ENCODE results near the gene ANKRD30B.
"Not testable (repeated sequence)": the region's sequence is repeated elsewhere in the genome, so short reads cannot be mapped to it uniquely, and the experiment has no call there.

DNA sequence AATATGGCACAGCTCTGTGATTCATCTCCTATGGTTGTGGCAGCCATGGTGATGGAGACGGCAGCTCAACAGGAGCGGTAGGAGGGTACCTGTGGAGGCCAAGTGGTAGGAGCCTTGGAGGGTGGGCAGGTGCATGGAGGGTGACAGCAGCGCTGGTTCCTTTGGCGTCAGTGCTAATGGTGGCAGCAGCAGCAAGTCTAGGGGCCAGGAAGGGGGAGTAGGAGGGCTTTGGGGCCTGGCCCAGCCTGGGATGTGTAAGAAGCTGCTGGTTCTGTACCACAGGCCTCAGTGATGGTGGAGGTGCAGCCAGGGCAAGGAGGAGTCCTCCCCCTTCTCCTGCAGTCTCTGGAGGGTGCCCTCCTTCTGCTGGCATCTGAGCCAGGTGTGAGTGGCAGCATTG, 120.0 kb downstream of the ANKRD30B start:
- TF ChIP-seq, protein P1, sequence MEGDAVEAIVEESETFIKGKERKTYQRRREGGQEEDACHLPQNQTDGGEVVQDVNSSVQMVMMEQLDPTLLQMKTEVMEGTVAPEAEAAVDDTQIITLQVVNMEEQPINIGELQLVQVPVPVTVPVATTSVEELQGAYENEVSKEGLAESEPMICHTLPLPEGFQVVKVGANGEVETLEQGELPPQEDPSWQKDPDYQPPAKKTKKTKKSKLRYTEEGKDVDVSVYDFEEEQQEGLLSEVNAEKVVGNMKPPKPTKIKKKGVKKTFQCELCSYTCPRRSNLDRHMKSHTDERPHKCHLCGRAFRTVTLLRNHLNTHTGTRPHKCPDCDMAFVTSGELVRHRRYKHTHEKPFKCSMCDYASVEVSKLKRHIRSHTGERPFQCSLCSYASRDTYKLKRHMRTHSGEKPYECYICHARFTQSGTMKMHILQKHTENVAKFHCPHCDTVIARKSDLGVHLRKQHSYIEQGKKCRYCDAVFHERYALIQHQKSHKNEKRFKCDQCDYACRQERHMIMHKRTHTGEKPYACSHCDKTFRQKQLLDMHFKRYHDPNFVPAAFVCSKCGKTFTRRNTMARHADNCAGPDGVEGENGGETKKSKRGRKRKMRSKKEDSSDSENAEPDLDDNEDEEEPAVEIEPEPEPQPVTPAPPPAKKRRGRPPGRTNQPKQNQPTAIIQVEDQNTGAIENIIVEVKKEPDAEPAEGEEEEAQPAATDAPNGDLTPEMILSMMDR (IDR thresholded peaks at IDR 0.05; ENCODE audit: extremely low read depth in 1 of 2, insufficient read depth in 1 of 2, low read depth in 1 of 2, low read length in 2 of 2): not testable (repeated sequence)
- TF ChIP-seq JUN (IDR thresholded peaks at IDR 0.05; ENCODE audit: borderline replicate concordance, insufficient read depth, insufficient read length, low read depth); FOS (IDR thresholded peaks at IDR 0.05; ENCODE audit: borderline replicate concordance, insufficient read depth, low read length); EZH2 (IDR thresholded peaks at IDR 0.05; ENCODE audit: borderline replicate concordance, low read depth, low read length, severe bottlenecking); POLR2A (IDR thresholded peaks at IDR 0.05; ENCODE audit: low read depth, low read length): not testable (repeated sequence)

All from endothelial cell of umbilical vein (primary cell).